ENCODE measurements around the gene KRT83.

Gene KRT83

GRCh38 chr12:52333321-52333720 lies 12.1 kb upstream of the KRT83 start:
- H3K36me3 ChIP-seq (ENCODE audit: control insufficient read depth, insufficient read depth, low read length): no peaks in the 10 kb centered on the region
- no peaks in the 10 kb centered on the region for H3K27me3 ChIP-seq (ENCODE audit: control insufficient read depth, insufficient read depth, low read length, poor library complexity, severe bottlenecking)
- H3K27ac ChIP-seq (ENCODE audit: insufficient read depth, low read depth, low read length, poor library complexity, severe bottlenecking): no peak overlapping the region
- no peak overlapping the region for H3K4me3 ChIP-seq (ENCODE audit: insufficient read depth, low read depth, low read length)
- no peaks in the 10 kb centered on the region for H3K4me1 ChIP-seq (ENCODE audit: control insufficient read depth, insufficient read depth, low read length)
- no peaks in the 10 kb centered on the region for H3K9me3 ChIP-seq (ENCODE audit: control insufficient read depth, low read length)
- 85 to 86% methylated on average over 3 of the region's 3 CpGs for WGBS, 2 experiments

GRCh38 chr12:52332381-52332780 lies 11.2 kb upstream of the KRT83 start:
- Histone ChIP-seq H3K4me3 (ENCODE audit: insufficient read depth, low read depth, low read length) (no peak overlapping the region), H3K4me1 (ENCODE audit: control insufficient read depth, insufficient read depth, low read length) (no peaks in the 10 kb centered on the region), H3K36me3 (ENCODE audit: control insufficient read depth, insufficient read depth, low read length) (no peaks in the 10 kb centered on the region), H3K9me3 (ENCODE audit: control insufficient read depth, low read length) (no peaks in the 10 kb centered on the region), H3K27me3 (ENCODE audit: control insufficient read depth, insufficient read depth, low read length, poor library complexity, severe bottlenecking) (no peaks in the 10 kb centered on the region), H3K27ac (ENCODE audit: insufficient read depth, low read depth, low read length, poor library complexity, severe bottlenecking) (no peak overlapping the region)
- WGBS, 2 experiments: 91 to 100% methylated on average over 1 of the region's 1 CpG

GRCh38 chr12:52331833-52332232 lies 10.6 kb upstream of the KRT83 start:
- no peaks in the 10 kb centered on the region for H3K27me3 ChIP-seq (ENCODE audit: control insufficient read depth, insufficient read depth, low read length, poor library complexity, severe bottlenecking)
- H3K27ac ChIP-seq (ENCODE audit: insufficient read depth, low read depth, low read length, poor library complexity, severe bottlenecking): no peak overlapping the region
- no peak overlapping the region for H3K4me3 ChIP-seq (ENCODE audit: insufficient read depth, low read depth, low read length)
- no peaks in the 10 kb centered on the region for H3K4me1 ChIP-seq (ENCODE audit: control insufficient read depth, insufficient read depth, low read length)
- 91 to 96% methylated on average over 3 of the region's 3 CpGs for WGBS, 2 experiments
- no peaks in the 10 kb centered on the region for H3K9me3 ChIP-seq (ENCODE audit: control insufficient read depth, low read length)
- no peaks in the 10 kb centered on the region for H3K36me3 ChIP-seq (ENCODE audit: control insufficient read depth, insufficient read depth, low read length)

GRCh38 chr12:52331039-52331438 lies 9.8 kb upstream of the KRT83 start:
- Histone ChIP-seq H3K9me3 (ENCODE audit: control insufficient read depth, low read length) (no peaks in the 10 kb centered on the region), H3K4me3 (ENCODE audit: insufficient read depth, low read depth, low read length) (no peak overlapping the region), H3K36me3 (ENCODE audit: control insufficient read depth, insufficient read depth, low read length) (no peaks in the 10 kb centered on the region), H3K4me1 (ENCODE audit: control insufficient read depth, insufficient read depth, low read length) (no peaks in the 10 kb centered on the region), H3K27ac (ENCODE audit: insufficient read depth, low read depth, low read length, poor library complexity, severe bottlenecking) (no peak overlapping the region), H3K27me3 (ENCODE audit: control insufficient read depth, insufficient read depth, low read length, poor library complexity, severe bottlenecking) (no peaks in the 10 kb centered on the region)
- WGBS, 2 experiments: 93 to 96% methylated on average over 1 of the region's 1 CpG

GRCh38 chr12:52327830-52328500 lies 6.8 kb upstream of the KRT83 start:
- 82 to 86% methylated on average over 10 of the region's 10 CpGs for WGBS, 2 experiments
- Histone ChIP-seq H3K36me3 (ENCODE audit: control insufficient read depth, insufficient read depth, low read length) (no peaks in the 10 kb centered on the region), H3K4me1 (ENCODE audit: control insufficient read depth, insufficient read depth, low read length) (no peaks in the 10 kb centered on the region), H3K27ac (ENCODE audit: insufficient read depth, low read depth, low read length, poor library complexity, severe bottlenecking) (no peak overlapping the region), H3K4me3 (ENCODE audit: insufficient read depth, low read depth, low read length) (no peak overlapping the region), H3K9me3 (ENCODE audit: control insufficient read depth, low read length) (no peaks in the 10 kb centered on the region), H3K27me3 (ENCODE audit: control insufficient read depth, insufficient read depth, low read length, poor library complexity, severe bottlenecking) (no peaks in the 10 kb centered on the region)

- Histone ChIP-seq H3K9me3 (ENCODE audit: control insufficient read depth, low read length) (no peaks in the 10 kb centered on the region), H3K27ac (ENCODE audit: insufficient read depth, low read depth, low read length, poor library complexity, severe bottlenecking) (no peak overlapping the region), H3K4me3 (ENCODE audit: insufficient read depth, low read depth, low read length) (no peak overlapping the region), H3K27me3 (ENCODE audit: control insufficient read depth, insufficient read depth, low read length, poor library complexity, severe bottlenecking) (no peaks in the 10 kb centered on the region), H3K36me3 (ENCODE audit: control insufficient read depth, insufficient read depth, low read length) (no peaks in the 10 kb centered on the region), H3K4me1 (ENCODE audit: control insufficient read depth, insufficient read depth, low read length) (no peaks in the 10 kb centered on the region)
- WGBS, 2 experiments: 50 to 53% methylated on average over 11 of the region's 11 CpGs
Observed at GRCh38 chr12:52327052-52327829, 6.0 kb upstream of the KRT83 start.

- Histone ChIP-seq H3K27me3 (ENCODE audit: control insufficient read depth, insufficient read depth, low read length, poor library complexity, severe bottlenecking) (no peaks in the 10 kb centered on the region), H3K4me3 (ENCODE audit: insufficient read depth, low read depth, low read length) (no peak overlapping the region), H3K4me1 (ENCODE audit: control insufficient read depth, insufficient read depth, low read length) (no peaks in the 10 kb centered on the region), H3K36me3 (ENCODE audit: control insufficient read depth, insufficient read depth, low read length) (no peaks in the 10 kb centered on the region), H3K27ac (ENCODE audit: insufficient read depth, low read depth, low read length, poor library complexity, severe bottlenecking) (no peak overlapping the region), H3K9me3 (ENCODE audit: control insufficient read depth, low read length) (no peaks in the 10 kb centered on the region)
- 87 to 90% methylated on average over 3 of the region's 3 CpGs for WGBS, 2 experiments
Observed at GRCh38 chr12:52324153-52324444, 2.9 kb upstream of the KRT83 start.

GRCh38 chr12:52323416-52324152 lies 2.4 kb upstream of the KRT83 start:
- H3K4me1 ChIP-seq (ENCODE audit: control insufficient read depth, insufficient read depth, low read length): no peaks in the 10 kb centered on the region
- no peak overlapping the region for H3K27ac ChIP-seq (ENCODE audit: insufficient read depth, low read depth, low read length, poor library complexity, severe bottlenecking)
- no peaks in the 10 kb centered on the region for H3K27me3 ChIP-seq (ENCODE audit: control insufficient read depth, insufficient read depth, low read length, poor library complexity, severe bottlenecking)
- no peak overlapping the region for H3K4me3 ChIP-seq (ENCODE audit: insufficient read depth, low read depth, low read length)
- WGBS, 2 experiments: 88% methylated on average over 10 of the region's 10 CpGs
- no peaks in the 10 kb centered on the region for H3K9me3 ChIP-seq (ENCODE audit: control insufficient read depth, low read length)
- no peaks in the 10 kb centered on the region for H3K36me3 ChIP-seq (ENCODE audit: control insufficient read depth, insufficient read depth, low read length)

- WGBS, 2 experiments: 94 to 95% methylated on average over 1 of the region's 1 CpG
- no peak overlapping the region for H3K4me3 ChIP-seq (ENCODE audit: insufficient read depth, low read depth, low read length)
- no peaks in the 10 kb centered on the region for H3K4me1 ChIP-seq (ENCODE audit: control insufficient read depth, insufficient read depth, low read length)
- no peaks in the 10 kb centered on the region for H3K9me3 ChIP-seq (ENCODE audit: control insufficient read depth, low read length)
- no peak overlapping the region for H3K27ac ChIP-seq (ENCODE audit: insufficient read depth, low read depth, low read length, poor library complexity, severe bottlenecking)
- H3K36me3 ChIP-seq (ENCODE audit: control insufficient read depth, insufficient read depth, low read length): no peaks in the 10 kb centered on the region
- no peaks in the 10 kb centered on the region for H3K27me3 ChIP-seq (ENCODE audit: control insufficient read depth, insufficient read depth, low read length, poor library complexity, severe bottlenecking)
Observed at GRCh38 chr12:52323001-52323400, 1.8 kb upstream of the KRT83 start.

- H3K27ac ChIP-seq (ENCODE audit: insufficient read depth, low read depth, low read length, poor library complexity, severe bottlenecking): no peak overlapping the region
- no peaks in the 10 kb centered on the region for H3K36me3 ChIP-seq (ENCODE audit: control insufficient read depth, insufficient read depth, low read length)
- H3K4me1 ChIP-seq (ENCODE audit: control insufficient read depth, insufficient read depth, low read length): no peaks in the 10 kb centered on the region
- no peak overlapping the region for H3K4me3 ChIP-seq (ENCODE audit: insufficient read depth, low read depth, low read length)
- 93 to 94% methylated on average over 1 of the region's 1 CpG for WGBS, 2 experiments
- H3K27me3 ChIP-seq (ENCODE audit: control insufficient read depth, insufficient read depth, low read length, poor library complexity, severe bottlenecking): no peaks in the 10 kb centered on the region
- H3K9me3 ChIP-seq (ENCODE audit: control insufficient read depth, low read length): no peaks in the 10 kb centered on the region
Observed at GRCh38 chr12:52322069-52322468, 871 bp upstream of the KRT83 start.
